Kidney epithelial cell (primary cell): ENCODE data around the gene XAB2. TPM values are rescaled to one million over a fixed set of nuclear protein-coding genes. Genes with fewer than 3 reads are reported as not detected.

Experiments used
- DNase-seq: peaks from one replicate; pipeline ENCODE4 v3.0.0-alpha.2; 2010; ENCODE audit warnings: low read depth
- H3K27me3 ChIP-seq: 2 replicates; pipeline ENCODE4 v1.6.0; 2011; ENCODE audit warnings: low read length; ENCODE audit not compliant: control insufficient read depth, insufficient read depth
- H3K36me3 ChIP-seq: 2 replicates; pipeline ENCODE4 v1.5.1; 2011; ENCODE audit warnings: low read length; ENCODE audit not compliant: control insufficient read depth, insufficient read depth
- H3K4me3 ChIP-seq: 2 replicates; pipeline ENCODE4 v1.5.1; 2011; ENCODE audit warnings: low read depth, mild to moderate bottlenecking, control low read depth, low read length
- total RNA-seq: library from RNA; depleted of rRNA; stranded (reverse); fragments of >200 nt; gene quantifications from 2 replicates; pipeline ENCODE4 v1.2.3, GENCODE V29; 2015
- TF ChIP-seq, protein P1 (sequence below): IDR thresholded peaks from 2 replicates; pipeline ENCODE4 v1.5.1; 2011; ENCODE audit warnings: mild to moderate bottlenecking, moderate library complexity, low read length, control low read depth, inconsistent platforms; ENCODE audit not compliant: insufficient read depth, poor library complexity, severe bottlenecking

The XAB2 gene
- total RNA-seq, 1 donor from 2014 or later: 48.1 TPM

DNA sequence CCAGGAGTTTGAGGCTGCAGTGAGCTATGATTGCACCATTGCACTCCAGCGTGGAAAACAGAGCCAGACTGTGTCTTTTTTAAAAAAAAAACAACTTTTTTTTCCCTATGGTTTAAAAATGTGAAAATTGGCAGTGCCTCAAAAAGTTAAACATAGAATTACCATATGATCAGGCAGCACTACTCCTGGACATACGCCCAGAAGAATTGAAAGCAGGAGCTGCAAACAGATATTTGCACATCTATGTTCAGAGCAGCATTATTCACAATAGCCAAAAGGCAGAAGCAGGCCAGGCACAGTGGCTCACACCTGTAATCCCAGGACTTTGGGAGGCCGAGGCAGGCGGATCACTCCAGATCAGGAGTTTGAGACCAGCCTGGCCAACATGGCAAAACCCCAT is 35.7 kb upstream of the XAB2 start:
- no peak overlapping the region for H3K4me3 ChIP-seq
- no peaks in the 10 kb centered on the region for H3K36me3 ChIP-seq
- DNase-seq: no peak
- H3K27me3 ChIP-seq: peaks cover 5% of the 10 kb centered on the region
- TF ChIP-seq, protein P1, sequence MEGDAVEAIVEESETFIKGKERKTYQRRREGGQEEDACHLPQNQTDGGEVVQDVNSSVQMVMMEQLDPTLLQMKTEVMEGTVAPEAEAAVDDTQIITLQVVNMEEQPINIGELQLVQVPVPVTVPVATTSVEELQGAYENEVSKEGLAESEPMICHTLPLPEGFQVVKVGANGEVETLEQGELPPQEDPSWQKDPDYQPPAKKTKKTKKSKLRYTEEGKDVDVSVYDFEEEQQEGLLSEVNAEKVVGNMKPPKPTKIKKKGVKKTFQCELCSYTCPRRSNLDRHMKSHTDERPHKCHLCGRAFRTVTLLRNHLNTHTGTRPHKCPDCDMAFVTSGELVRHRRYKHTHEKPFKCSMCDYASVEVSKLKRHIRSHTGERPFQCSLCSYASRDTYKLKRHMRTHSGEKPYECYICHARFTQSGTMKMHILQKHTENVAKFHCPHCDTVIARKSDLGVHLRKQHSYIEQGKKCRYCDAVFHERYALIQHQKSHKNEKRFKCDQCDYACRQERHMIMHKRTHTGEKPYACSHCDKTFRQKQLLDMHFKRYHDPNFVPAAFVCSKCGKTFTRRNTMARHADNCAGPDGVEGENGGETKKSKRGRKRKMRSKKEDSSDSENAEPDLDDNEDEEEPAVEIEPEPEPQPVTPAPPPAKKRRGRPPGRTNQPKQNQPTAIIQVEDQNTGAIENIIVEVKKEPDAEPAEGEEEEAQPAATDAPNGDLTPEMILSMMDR: no peak

DNA sequence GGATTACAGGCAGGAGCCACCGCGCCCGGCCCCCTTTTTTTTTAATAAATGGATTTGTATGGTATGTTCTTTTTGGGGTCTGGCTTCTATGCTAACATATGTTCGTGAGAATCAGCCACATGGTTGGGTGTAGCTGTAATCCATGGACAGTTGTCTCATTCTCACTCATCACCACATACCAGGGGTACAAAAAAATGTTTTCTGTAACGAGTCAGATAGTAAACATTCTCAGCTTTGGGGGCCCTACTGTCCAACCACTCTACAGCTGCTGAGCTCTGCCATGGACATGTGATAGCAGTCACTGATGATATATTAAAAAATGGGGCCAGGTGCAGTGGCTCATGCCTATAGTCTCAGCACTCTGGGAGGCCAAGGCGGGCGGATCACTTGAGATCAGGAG is 34.4 kb upstream of the XAB2 start:
- no peaks in the 10 kb centered on the region for H3K36me3 ChIP-seq
- DNase-seq: no peak

DNA sequence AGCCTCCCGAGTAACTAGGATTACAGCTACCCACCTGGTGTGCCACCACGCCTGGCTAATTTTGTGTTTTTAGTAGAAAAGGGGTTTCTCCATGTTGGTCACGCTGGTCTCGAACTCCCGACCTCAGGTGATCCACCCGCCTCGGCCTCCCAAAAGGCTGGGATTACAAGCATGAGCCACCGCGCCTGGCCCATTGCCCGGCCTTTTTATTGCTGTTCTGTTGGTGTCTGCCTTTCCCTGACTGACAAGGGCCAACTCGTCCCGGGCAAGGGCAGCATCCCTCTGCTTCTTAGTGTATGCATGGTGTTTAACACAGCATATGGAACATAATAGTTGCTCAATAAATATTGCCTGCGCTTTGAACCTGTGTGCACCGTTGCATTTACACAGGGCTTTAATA is 33.3 kb upstream of the XAB2 start:
- TF ChIP-seq, protein P1: no peak
- DNase-seq: no peak
- H3K27me3 ChIP-seq: peaks cover 2% of the 10 kb centered on the region
- no peak overlapping the region for H3K4me3 ChIP-seq
- no peaks in the 10 kb centered on the region for H3K36me3 ChIP-seq

More for the DNA sequence above, 34.4 kb upstream of the XAB2 start:
- TF ChIP-seq, protein P1: no peak
- Histone ChIP-seq H3K4me3 (no peak overlapping the region), H3K27me3 (no peaks in the 10 kb centered on the region)

DNA sequence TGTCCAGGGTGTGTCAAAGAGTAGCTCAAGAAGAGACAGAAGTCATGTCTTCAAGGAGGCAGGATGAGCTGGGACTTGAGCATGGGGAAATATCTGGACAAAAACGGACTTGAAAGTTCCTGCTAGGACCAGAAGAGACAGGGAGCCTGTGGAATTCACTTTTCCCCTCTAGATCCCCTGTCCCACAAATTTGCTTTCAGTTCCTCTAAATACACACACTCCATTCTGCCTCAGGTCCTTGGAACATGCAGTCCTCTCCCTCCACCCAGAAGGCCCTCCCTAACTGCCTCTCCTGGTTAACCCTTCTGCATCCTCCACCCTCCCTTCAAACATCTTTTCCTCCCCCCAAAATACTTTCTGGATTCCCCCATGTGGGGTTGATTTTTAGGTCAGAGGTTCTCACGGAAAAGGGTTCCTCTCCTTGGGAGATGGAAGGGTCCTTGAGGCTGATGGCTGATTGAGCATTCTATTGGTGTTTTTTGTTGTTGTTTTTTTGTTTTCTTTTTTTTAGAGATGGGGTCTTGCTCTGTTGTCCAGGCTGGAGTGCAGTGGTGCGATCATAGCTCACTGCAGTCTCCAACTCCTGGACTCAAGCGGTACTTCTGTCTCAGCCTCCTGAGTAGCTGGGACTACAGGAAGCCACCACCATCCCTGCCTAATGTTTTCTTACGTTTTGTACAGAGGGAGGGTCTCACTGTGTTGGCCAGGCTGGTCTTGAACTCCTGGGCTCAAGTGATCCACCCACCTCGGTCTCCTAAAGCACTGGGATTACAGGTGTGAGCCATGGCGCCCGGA is 32.6 kb upstream of the XAB2 start:
- no peak overlapping the region for H3K4me3 ChIP-seq
- peaks cover 2% of the 10 kb centered on the region for H3K27me3 ChIP-seq
- TF ChIP-seq, protein P1: no peak
- DNase-seq: no peak
- no peaks in the 10 kb centered on the region for H3K36me3 ChIP-seq

DNA sequence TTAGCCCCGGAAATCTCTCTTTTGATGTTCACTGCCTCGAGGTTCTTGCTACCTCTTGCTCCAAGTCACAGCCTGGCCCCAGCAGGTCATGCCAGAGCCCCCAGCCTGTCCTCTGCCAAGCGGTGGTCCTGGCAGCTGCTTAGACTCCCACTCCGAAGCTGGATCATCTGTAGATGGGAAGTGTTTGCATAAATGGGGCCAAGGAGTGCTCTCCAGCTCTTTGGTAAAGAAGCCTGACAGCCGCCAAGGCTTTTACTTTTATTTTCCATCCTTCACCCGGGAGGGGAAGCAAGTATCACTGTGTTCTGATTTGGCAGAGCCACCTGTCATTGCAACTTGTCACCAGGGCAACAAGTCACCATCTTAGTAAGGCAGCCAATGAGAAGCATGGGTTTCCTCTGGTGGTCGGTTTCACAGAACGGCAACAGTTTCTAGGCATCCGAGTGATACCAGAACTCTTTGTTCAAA is 28.9 kb upstream of the XAB2 start:
- TF ChIP-seq, protein P1: no peak
- Histone ChIP-seq H3K27me3 (peaks cover 5% of the 10 kb centered on the region), H3K4me3 (no peak overlapping the region), H3K36me3 (no peaks in the 10 kb centered on the region)
- no peak for DNase-seq

DNA sequence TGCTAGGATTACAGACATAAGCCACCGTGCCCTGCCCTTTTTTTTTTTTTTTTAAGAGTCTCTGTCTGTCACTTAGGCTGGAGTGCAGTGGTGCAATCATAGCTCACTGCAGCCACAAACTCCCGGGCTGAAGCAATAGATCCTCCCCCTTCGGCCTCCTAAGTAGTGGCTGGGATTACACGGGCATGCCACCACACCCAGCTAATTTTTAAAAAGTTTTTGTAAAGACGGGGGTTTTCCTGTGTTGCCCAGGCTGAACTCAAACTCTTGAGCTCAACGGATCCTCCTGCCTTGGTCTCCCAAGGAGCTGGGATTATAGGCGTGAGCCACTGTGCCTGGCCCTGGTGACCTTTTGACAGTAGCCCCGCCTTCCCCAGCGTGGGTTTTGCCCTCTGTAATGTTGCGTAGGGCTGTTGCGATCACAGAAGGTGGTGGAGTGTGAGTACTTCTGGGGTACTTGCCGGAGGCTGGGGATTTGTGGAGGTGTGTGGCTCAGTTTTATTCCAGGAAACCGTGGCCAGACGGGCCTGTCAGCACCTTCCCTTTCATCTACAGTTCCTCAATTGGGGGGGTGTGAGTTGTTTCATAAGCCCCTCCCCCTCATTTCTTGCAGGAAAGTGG is 27.9 kb upstream of the XAB2 start:
- Histone ChIP-seq H3K36me3 (no peaks in the 10 kb centered on the region), H3K27me3 (peaks cover 5% of the 10 kb centered on the region), H3K4me3 (no peak overlapping the region)
- TF ChIP-seq, protein P1: no peak
- no peak for DNase-seq
